Epithelial cell of esophagus (primary cell): ENCODE measurements around the gene CELA1.
A peak's percentile ranks its signal among the peaks of the same experiment; 100 is the strongest.

ENCODE experiments used
- DNase-seq: peaks from one replicate; pipeline ENCODE4 v3.0.0; 2010; ENCODE audit warnings: low read depth
- H3K4me3 ChIP-seq: 2 replicates; pipeline ENCODE4 v1.5.1; 2011; ENCODE audit warnings: mild to moderate bottlenecking, low read length, control low read depth
- CTCF ChIP-seq: IDR thresholded peaks from 2 replicates; pipeline ENCODE4 v1.5.1; 2011; ENCODE audit warnings: low read depth, mild to moderate bottlenecking, low read length, control low read depth, inconsistent platforms; ENCODE audit not compliant: insufficient read depth; ENCODE audit errors: missing control alignments

CELA1 gene

GRCh38 chr12:51346581-51346980 is at the start of gene CELA1:
TSS of gene CELA1 (minus strand) at chr12:51346679. CDS start at chr12:51346638, 41 bp downstream.
- no peak within 1 kb of the TSS for H3K4me3 ChIP-seq
- TF ChIP-seq CTCF = no peak
- no peak for DNase-seq

- DNase-seq = no peak
- no peak overlapping the region for H3K4me3 ChIP-seq
- no peak for TF ChIP-seq CTCF
Observed at GRCh38 chr12:51395283-51396230, 49.1 kb upstream of the CELA1 start.

- DNase-seq = peak; percentile 99
- no peak overlapping the region for H3K4me3 ChIP-seq
- no peak for TF ChIP-seq CTCF
Observed at GRCh38 chr12:51393676-51394545, 47.4 kb upstream of the CELA1 start.

- peak overlapping the region; percentile 50 for H3K4me3 ChIP-seq
- peak; percentile 53 for DNase-seq
- no peak for TF ChIP-seq CTCF
Observed at GRCh38 chr12:51392556-51393237, 46.2 kb upstream of the CELA1 start.

- H3K4me3 ChIP-seq = peak within 1 kb of the TSS; percentile 50
- no peak for TF ChIP-seq CTCF
- peak; percentile 67 for DNase-seq
Observed at GRCh38 chr12:51391283-51392123, 45.0 kb upstream of the CELA1 start, which contains the start of gene GALNT6. TSS of gene GALNT6 (minus strand) at chr12:51391406. CDS start at chr12:51379781, 11,625 bp downstream.

- no peak for TF ChIP-seq CTCF
- no peak for DNase-seq
- H3K4me3 ChIP-seq = peak overlapping the region; percentile 50
Observed at GRCh38 chr12:51390891-51391282, 44.4 kb upstream of the CELA1 start.
